HCT116 (cell line): ENCODE measurements around the gene LTB4R. TPM values are rescaled to one million over a fixed set of nuclear protein-coding genes. Genes with fewer than 3 reads are reported as not detected.

Source experiments
- ATAC-seq: fragments of 200-7000 bp; cut with Tn5 transposase; 2 replicates; pipeline ENCODE4 v1.9.1; 2020; ENCODE audit warnings: mild to moderate bottlenecking, moderate library complexity
- BruUV-seq: library from RNA; stranded (reverse); fragments of 400-500 nt; replicated peaks from 2 replicates; lab custom pipeline; 2021; lab: Mats Ljungman, UMichigan
- CTCF ChIA-PET: fragments of 300-600 bp; sonication (Branson Sonifier 250); formaldehyde crosslinking; loops from one replicate; lab custom pipeline; 2021; ENCODE audit warnings: antibody characterized with exemption; lab: Charles Lee
- POLR2A ChIA-PET: fragments of 300-600, 350-600 bp; sonication (Branson Sonifier 250); formaldehyde crosslinking; loops from one replicate; lab custom pipeline; 2021; ENCODE audit warnings: antibody characterized with exemption; lab: Charles Lee
- RAD21 ChIA-PET, 2 experiments: fragments of 300-600 bp; sonication (Branson Sonifier 250); formaldehyde crosslinking; loops; one replicate each; lab custom pipeline; 2023; ENCODE audit warnings: low total read pairs in 2 of 2; ENCODE audit not compliant: uncharacterized antibody in 2 of 2, unreplicated experiment in 2 of 2, low non-redundant PET in 1 of 2; lab: Charles Lee
- DNase-seq: peaks from one replicate; pipeline ENCODE4 v3.0.0-alpha.2; 2010; ENCODE audit warnings: low read depth, low spot score
- H2AFZ ChIP-seq: fragments of 200-600 bp; shearing (Covaris generic), sonication (generic); 2 replicates; pipeline ENCODE4 v1.6.1; 2017; ENCODE audit warnings: low read depth, mixed run types, mixed read lengths, antibody characterized with exemption, low read length; ENCODE audit not compliant: poor library complexity, severe bottlenecking
- H3K27ac ChIP-seq: 2 replicates; pipeline ENCODE4 v1.5.1; 2012; ENCODE audit warnings: low read depth, low read length
- H3K27me3 ChIP-seq: fragments of 200-600 bp; sonication (generic); 2 replicates; pipeline ENCODE4 v1.6.1; 2016; ENCODE audit warnings: mixed run types, low read length, mixed read lengths; ENCODE audit not compliant: insufficient read depth
- H3K36me3 ChIP-seq, 2 experiments: fragments of 200-500 bp in 1 of 2; fragments of 200-600 bp in 1 of 2; sonication (Bioruptor generic) in 1 of 2; sonication (generic) in 1 of 2; 2 replicates each; pipeline versions ENCODE4 v1.5.1 to v1.6.1; 2014 to 2016; ENCODE audit warnings: low read length in 2 of 2, inconsistent platforms in 1 of 2, mixed read lengths in 1 of 2, mixed run types in 1 of 2; ENCODE audit not compliant: insufficient read depth in 2 of 2, control insufficient read depth in 1 of 2
- H3K4me1 ChIP-seq, 2 experiments: fragments of 200-600 bp in 1 of 2; sonication (generic) in 1 of 2; 2 replicates each; pipeline versions ENCODE4 v1.5.1 to v1.6.1; 2012 to 2017; ENCODE audit warnings: low read length in 2 of 2, inconsistent platforms in 1 of 2, mild to moderate bottlenecking in 1 of 2, mixed read lengths in 1 of 2, mixed run types in 1 of 2, moderate library complexity in 1 of 2; ENCODE audit not compliant: insufficient read depth in 2 of 2, control insufficient read depth in 1 of 2
- H3K4me2 ChIP-seq: fragments of 200-600 bp; sonication (generic); 2 replicates; pipeline ENCODE4 v1.6.1; 2017; ENCODE audit warnings: mixed run types, low read length, mixed read lengths
- H3K4me3 ChIP-seq, 2 experiments: fragments of 200-600 bp in 1 of 2; sonication (generic) in 1 of 2; replicated peaks in 1 of 2; 2 replicates each; pipeline ENCODE4 v1.5.1; 2011 to 2016; ENCODE audit warnings: low read length in 2 of 2, control low read depth in 1 of 2, low read depth in 1 of 2, mild to moderate bottlenecking in 1 of 2, mixed read lengths in 1 of 2, mixed run types in 1 of 2
- H3K79me2 ChIP-seq: fragments of 200-600 bp; sonication (generic); 2 replicates; pipeline ENCODE4 v1.6.1; 2017; ENCODE audit warnings: mild to moderate bottlenecking, mixed run types, low read length, moderate library complexity, mixed read lengths; ENCODE audit not compliant: insufficient read depth
- H3K9ac ChIP-seq: fragments of 200-600 bp; sonication (generic); 2 replicates; pipeline ENCODE4 v1.6.1; 2016; ENCODE audit warnings: low read length, mixed read lengths
- H3K9me2 ChIP-seq: fragments of 200-600 bp; sonication (generic), shearing (Covaris generic); 2 replicates; pipeline ENCODE4 v1.6.1; 2017; ENCODE audit warnings: mixed run types, mild to moderate bottlenecking, moderate library complexity; ENCODE audit not compliant: insufficient read depth
- H3K9me3 ChIP-seq, 2 experiments: fragments of 200-500 bp in 1 of 2; fragments of 200-600 bp in 1 of 2; sonication (Bioruptor generic) in 1 of 2; sonication (generic) in 1 of 2; 2 replicates each; pipeline ENCODE4 v1.6.1; 2014 to 2017; ENCODE audit warnings: low read length in 2 of 2, mixed read lengths in 2 of 2, inconsistent platforms in 1 of 2, low read depth in 1 of 2, mild to moderate bottlenecking in 1 of 2, mixed run types in 1 of 2, moderate library complexity in 1 of 2; ENCODE audit not compliant: control insufficient read depth in 1 of 2, insufficient read depth in 1 of 2
- H4K20me1 ChIP-seq: fragments of 200-600 bp; sonication (generic), shearing (Covaris generic); 2 replicates; pipeline ENCODE4 v1.6.1; 2017; ENCODE audit warnings: mixed run types, mild to moderate bottlenecking, moderate library complexity; ENCODE audit not compliant: insufficient read depth
- ATF3 ChIP-seq: IDR thresholded peaks from 2 replicates; pipeline ENCODE4 v1.6.1; 2012
- CBX3 ChIP-seq: IDR thresholded peaks from 2 replicates; pipeline ENCODE4 v1.6.1; 2012; ENCODE audit warnings: low read depth
- CTCF ChIP-seq, 3 experiments: fragments of 200-600 bp in 1 of 3; sonication (generic) in 1 of 3; IDR thresholded peaks in 2 of 3; conservative IDR thresholded peaks in 1 of 3; 2 replicates each; pipeline ENCODE4 v1.5.1; 2012 to 2017; ENCODE audit warnings: low read depth in 2 of 3, low read length in 2 of 3, antibody characterized with exemption in 1 of 3, borderline replicate concordance in 1 of 3, control low read depth in 1 of 3, mild to moderate bottlenecking in 1 of 3, mixed read lengths in 1 of 3, mixed run types in 1 of 3, moderate library complexity in 1 of 3; ENCODE audit not compliant: insufficient read depth in 1 of 3
- EGR1 ChIP-seq: IDR thresholded peaks from 2 replicates; pipeline ENCODE4 v1.6.1; 2012; ENCODE audit warnings: low read depth
- ELF1 ChIP-seq: IDR thresholded peaks from 2 replicates; pipeline ENCODE4 v1.6.1; 2012; ENCODE audit warnings: low read depth, borderline replicate concordance
- EZH2 ChIP-seq: fragments of 200-600 bp; sonication (generic); IDR thresholded peaks from 2 replicates; pipeline ENCODE4 v1.6.1; 2017; ENCODE audit warnings: antibody characterized with exemption, mixed run types
- EZH2phosphoT487 ChIP-seq: fragments of 200-600 bp; IDR thresholded peaks from 2 replicates; pipeline ENCODE4 v1.6.1; 2018; ENCODE audit warnings: antibody characterized with exemption, borderline replicate concordance
- MAX ChIP-seq: IDR thresholded peaks from 2 replicates; pipeline ENCODE4 v1.6.1; 2012
- RAD21 ChIP-seq: IDR thresholded peaks from 2 replicates; pipeline ENCODE4 v1.6.1; 2012; ENCODE audit warnings: low read depth, mild to moderate bottlenecking
- SRF ChIP-seq: IDR thresholded peaks from 2 replicates; pipeline ENCODE4 v1.6.1; 2012; ENCODE audit warnings: low read depth
- TCF7L2 ChIP-seq: IDR thresholded peaks from 2 replicates; pipeline ENCODE4 v1.7.0; 2011; ENCODE audit warnings: borderline replicate concordance, inconsistent platforms; ENCODE audit not compliant: insufficient read depth, insufficient read length; ENCODE audit errors: extremely low read depth
- ZBTB33 ChIP-seq: IDR thresholded peaks from 2 replicates; pipeline ENCODE4 v1.6.1; 2011; ENCODE audit warnings: mild to moderate bottlenecking, low read length, moderate library complexity; ENCODE audit not compliant: insufficient replicate concordance; ENCODE audit errors: extremely low read depth
- ZFX ChIP-seq: fragments of 450-650 bp; IDR thresholded peaks from 2 replicates; pipeline ENCODE4 v1.6.1; 2017
- ZNF274 ChIP-seq: fragments of 200-500 bp; sonication (Bioruptor generic); IDR thresholded peaks from 2 replicates; pipeline ENCODE4 v1.6.1; 2014; ENCODE audit warnings: mild to moderate bottlenecking, low read depth, low read length, inconsistent platforms
- intact Hi-C: fragments of 100-400 bp; cut with micrococcal nuclease; formaldehyde crosslinking; loops from 2 replicates; pipeline ENCODE4 v1.10.0; 2022
- total RNA-seq: library from RNA; stranded (reverse); gene quantifications from one replicate; pipeline ENCODE4 v1.2.1, GENCODE V29; 2021; ENCODE audit not compliant: unreplicated experiment

Gene LTB4R
- total RNA-seq, 1 experiment from 2014 or later, result 14.8 TPM

- BruUV-seq, result no TSS peak
- Histone ChIP-seq H3K4me2 (no peak overlapping the region), H3K4me1 (peaks cover 9 to 24% of the 10 kb centered on the region in 2 experiments), H4K20me1 (no peaks in the 10 kb centered on the region), H3K27ac (no peak overlapping the region), H3K9me3 (no peaks in the 10 kb centered on the region), H3K27me3 (no peaks in the 10 kb centered on the region), H3K79me2 (no peaks in the 10 kb centered on the region), H3K9ac (no peak overlapping the region), H2AFZ (no peak overlapping the region), H3K36me3 (no peaks in the 10 kb centered on the region), H3K9me2 (no peaks in the 10 kb centered on the region), H3K4me3 (no peak overlapping the region)
- ATAC-seq (no peak), DNase-seq (no peak)
- TF ChIP-seq SRF, result no peak
- no peak for TF ChIP-seq ZBTB33
- TF ChIP-seq ELF1, result no peak
- no peak for TF ChIP-seq EZH2phosphoT487
- TF ChIP-seq RAD21, result no peak
- no peak for TF ChIP-seq TCF7L2
- TF ChIP-seq EGR1, result no peak
- TF ChIP-seq ZFX, result no peak
- TF ChIP-seq MAX, result no peak
- no peak for TF ChIP-seq ATF3
- TF ChIP-seq ZNF274, result no peak
- TF ChIP-seq CBX3, result no peak
- TF ChIP-seq CTCF (IDR thresholded peaks at IDR 0.05 in 2 of 3, conservative IDR thresholded peaks at IDR 0.05 in 1 of 3; ENCODE audit: borderline replicate concordance in 1 of 3, insufficient read depth in 1 of 3, low read depth in 2 of 3, low read length in 2 of 3), result no peak
- no peak for TF ChIP-seq EZH2
- intact Hi-C loops, result no loop called here
- ChIA-PET POLR2A (interaction anchor here (1.1 kb wide), 2 partner anchors 23 to 73 kb away, joined by 3 read pairs; no protein-coding TSS in a partner anchor), RAD21 (no interaction called here), CTCF (interaction anchor here (1.0 to 2.8 kb wide), 4 partner anchors 29 to 74 kb away, joined by 3 to 12 read pairs (median 6); no protein-coding TSS in a partner anchor)
Measured at GRCh38 chr14:24362241-24362960, 51.1 kb downstream of the LTB4R start.
